Mesenchymal stem cell (in vitro differentiated cells and primary cell): ENCODE results near the gene SPAG17.

Experiments used
- DNase-seq: peaks from one replicate; pipeline ENCODE4 v3.0.0-alpha.2; 2013
- H2AFZ ChIP-seq: one replicate; pipeline ENCODE4 v1.6.1; 2013; ENCODE audit warnings: low read depth, mild to moderate bottlenecking, control low read depth, inconsistent platforms, low read length, moderate library complexity
- H2AK5ac ChIP-seq: 2 replicates; pipeline ENCODE4 v1.6.1; 2013; ENCODE audit warnings: low read length, moderate library complexity, mild to moderate bottlenecking, inconsistent platforms; ENCODE audit not compliant: severe bottlenecking
- H2BK120ac ChIP-seq: one replicate; pipeline ENCODE4 v1.6.1; 2013; ENCODE audit warnings: low read depth, mild to moderate bottlenecking, inconsistent platforms, low read length, moderate library complexity
- H2BK12ac ChIP-seq, 2 experiments: one replicate each; pipeline ENCODE4 v1.6.1; 2013; ENCODE audit warnings: inconsistent platforms in 2 of 2, low read length in 2 of 2, mild to moderate bottlenecking in 2 of 2, moderate library complexity in 2 of 2, control low read depth in 1 of 2
- H2BK15ac ChIP-seq: one replicate; pipeline ENCODE4 v1.6.1; 2013; ENCODE audit warnings: mild to moderate bottlenecking, low read depth, inconsistent platforms; ENCODE audit not compliant: poor library complexity, severe bottlenecking
- H2BK5ac ChIP-seq: 2 replicates; pipeline ENCODE4 v1.6.1; 2013; ENCODE audit warnings: low read depth, mild to moderate bottlenecking, low read length, control low read depth, inconsistent platforms; ENCODE audit not compliant: poor library complexity, severe bottlenecking
- H3K14ac ChIP-seq, 2 experiments: one replicate each; pipeline ENCODE4 v1.6.1; 2013; ENCODE audit warnings: inconsistent platforms in 2 of 2, low read length in 2 of 2, control low read depth in 1 of 2, mild to moderate bottlenecking in 1 of 2, moderate library complexity in 1 of 2
- H3K18ac ChIP-seq, 2 experiments: one replicate each; pipeline ENCODE4 v1.6.1; 2013; ENCODE audit warnings: inconsistent platforms in 2 of 2, low read length in 2 of 2, control low read depth in 1 of 2, low read depth in 1 of 2, mild to moderate bottlenecking in 1 of 2
- H3K23ac ChIP-seq, 2 experiments: one replicate each; pipeline ENCODE4 v1.6.1; 2013; ENCODE audit warnings: inconsistent platforms in 2 of 2, low read length in 2 of 2, mild to moderate bottlenecking in 2 of 2, moderate library complexity in 2 of 2, control low read depth in 1 of 2
- H3K27ac ChIP-seq: 2 replicates; pipeline ENCODE4 v1.5.1; 2013; ENCODE audit warnings: mild to moderate bottlenecking, moderate library complexity, low read length, control low read depth, inconsistent platforms; ENCODE audit not compliant: poor library complexity, severe bottlenecking
- H3K27me3 ChIP-seq, 2 experiments: 2 replicates each; pipeline versions ENCODE4 v1.6.1 to v1.7.0; 2013; ENCODE audit warnings: low read length in 2 of 2, mild to moderate bottlenecking in 2 of 2, moderate library complexity in 2 of 2, control low read depth in 1 of 2, inconsistent platforms in 1 of 2; ENCODE audit not compliant: control insufficient read depth in 1 of 2, insufficient read depth in 1 of 2
- H3K36me3 ChIP-seq, 2 experiments: 2 replicates each; pipeline versions ENCODE4 v1.6.1 to v1.7.0; 2013; ENCODE audit warnings: low read length in 2 of 2, control low read depth in 1 of 2, inconsistent platforms in 1 of 2, low read depth in 1 of 2, mild to moderate bottlenecking in 1 of 2; ENCODE audit not compliant: insufficient read depth in 2 of 2, control insufficient read depth in 1 of 2
- H3K4ac ChIP-seq, 2 experiments: one replicate each; pipeline ENCODE4 v1.6.1; 2013; ENCODE audit warnings: inconsistent platforms in 2 of 2, low read length in 2 of 2, mild to moderate bottlenecking in 2 of 2, moderate library complexity in 2 of 2, control low read depth in 1 of 2, low read depth in 1 of 2
- H3K4me1 ChIP-seq: 2 replicates; pipeline ENCODE4 v1.6.1; 2013; ENCODE audit warnings: low read depth, low read length, control low read depth; ENCODE audit not compliant: control insufficient read depth, insufficient read depth
- H3K4me2 ChIP-seq: 2 replicates; pipeline ENCODE4 v1.6.1; 2013; ENCODE audit warnings: low read length, mild to moderate bottlenecking, inconsistent platforms; ENCODE audit not compliant: poor library complexity, severe bottlenecking
- H3K4me3 ChIP-seq, 2 experiments: 2 replicates each; pipeline versions ENCODE4 v1.5.1 to v1.7.0; 2013; ENCODE audit warnings: low read length in 2 of 2, mild to moderate bottlenecking in 2 of 2, control low read depth in 1 of 2, low read depth in 1 of 2; ENCODE audit not compliant: insufficient read depth in 1 of 2
- H3K79me1 ChIP-seq: replicated peaks from 2 replicates; pipeline ENCODE4 v1.6.1; 2013; ENCODE audit warnings: mild to moderate bottlenecking, control low read depth, low read length, inconsistent platforms; ENCODE audit not compliant: poor library complexity, severe bottlenecking
- H3K9ac ChIP-seq: 2 replicates; pipeline ENCODE4 v1.7.0; 2013; ENCODE audit warnings: mild to moderate bottlenecking, low read length, moderate library complexity
- H3K9me3 ChIP-seq: 2 replicates; pipeline ENCODE4 v1.7.0; 2013; ENCODE audit warnings: mild to moderate bottlenecking, low read length; ENCODE audit not compliant: control insufficient read depth
- H4K8ac ChIP-seq: one replicate; pipeline ENCODE4 v1.6.1; 2013; ENCODE audit warnings: inconsistent platforms, mild to moderate bottlenecking, low read length, moderate library complexity
- H4K91ac ChIP-seq: one replicate; pipeline ENCODE4 v1.6.1; 2013; ENCODE audit warnings: mild to moderate bottlenecking, low read length, inconsistent platforms
- WGBS: methylation state at CpG from one replicate; pipeline ENCODE4 v1.1.7; 2013; ENCODE audit warnings: mixed read lengths; 5-methylcytosine and 5-hydroxymethylcytosine counted together

SPAG17 gene

GRCh38 chr1:118093017-118093416 lies 92.0 kb downstream of the SPAG17 start:
- Histone ChIP-seq H3K9me3 (no peaks in the 10 kb centered on the region), H3K27ac (no peak overlapping the region), H2BK5ac (no peak overlapping the region), H3K27me3 (peaks cover 0 to 38% of the 10 kb centered on the region in 2 experiments), H3K23ac (no peak overlapping the region), H2AFZ (no peak overlapping the region), H3K4me1 (no peaks in the 10 kb centered on the region), H3K36me3 (no peaks in the 10 kb centered on the region), H3K4me3 (no peak overlapping the region), H2BK12ac (no peak overlapping the region), H2AK5ac (no peak overlapping the region), H2BK15ac (no peak overlapping the region), H3K4ac (no peak overlapping the region), H2BK120ac (no peak overlapping the region), H3K4me2 (no peak overlapping the region), H3K79me1 (no peaks in the 10 kb centered on the region), H4K8ac (no peak overlapping the region), H3K14ac (no peak overlapping the region), H4K91ac (no peak overlapping the region), H3K9ac (no peak overlapping the region), H3K18ac (no peak overlapping the region)
- no peak for DNase-seq

GRCh38 chr1:118090130-118090529 lies 94.9 kb downstream of the SPAG17 start:
- no peak overlapping the region for H4K91ac ChIP-seq
- H3K23ac ChIP-seq, result no peak overlapping the region
- no peak overlapping the region for H3K4me2 ChIP-seq

GRCh38 chr1:118085365-118085764 lies 99.7 kb downstream of the SPAG17 start:
- H3K4ac ChIP-seq, result no peak overlapping the region
- H3K4me1 ChIP-seq, result no peaks in the 10 kb centered on the region
- no CpG with 5 or more reads among the region's 12 CpGs for WGBS

More at GRCh38 chr1:118090130-118090529, 94.9 kb downstream of the SPAG17 start:
- Histone ChIP-seq H2BK12ac (no peak overlapping the region), H3K9ac (no peak overlapping the region), H2BK5ac (no peak overlapping the region), H3K4me1 (no peaks in the 10 kb centered on the region), H3K18ac (no peak overlapping the region), H3K4ac (no peak overlapping the region), H3K27me3 (peaks cover 0 to 24% of the 10 kb centered on the region in 2 experiments), H3K9me3 (no peaks in the 10 kb centered on the region), H2BK15ac (no peak overlapping the region), H3K14ac (no peak overlapping the region), H3K27ac (no peak overlapping the region), H3K36me3 (no peaks in the 10 kb centered on the region), H2AK5ac (no peak overlapping the region), H2AFZ (no peak overlapping the region), H3K79me1 (no peaks in the 10 kb centered on the region), H3K4me3 (no peak overlapping the region), H2BK120ac (no peak overlapping the region), H4K8ac (no peak overlapping the region)
- 80% methylated on average over 1 of the region's 2 CpGs for WGBS
- no peak for DNase-seq

GRCh38 chr1:118084400-118084799 lies 100.6 kb downstream of the SPAG17 start:
- Histone ChIP-seq H2BK120ac (no peak overlapping the region), H3K9ac (no peak overlapping the region), H4K8ac (no peak overlapping the region), H3K23ac (no peak overlapping the region), H3K4me2 (no peak overlapping the region), H3K18ac (no peak overlapping the region), H3K9me3 (no peaks in the 10 kb centered on the region), H2BK5ac (no peak overlapping the region), H3K4ac (no peak overlapping the region), H3K27me3 (peaks cover 0 to 5% of the 10 kb centered on the region in 2 experiments), H3K14ac (no peak overlapping the region), H3K36me3 (no peaks in the 10 kb centered on the region), H2AFZ (no peak overlapping the region), H3K4me1 (no peaks in the 10 kb centered on the region), H2BK12ac (no peak overlapping the region), H3K4me3 (no peak overlapping the region), H4K91ac (no peak overlapping the region), H3K27ac (no peak overlapping the region), H2BK15ac (no peak overlapping the region), H3K79me1 (no peaks in the 10 kb centered on the region), H2AK5ac (no peak overlapping the region)
- 53% methylated on average over 1 of the region's 2 CpGs for WGBS
- no peak for DNase-seq

More at GRCh38 chr1:118085365-118085764, 99.7 kb downstream of the SPAG17 start:
- no peak overlapping the region for H2BK5ac ChIP-seq
- H3K27me3 ChIP-seq, result peaks cover 0 to 5% of the 10 kb centered on the region in 2 experiments
- DNase-seq, result no peak
- no peak overlapping the region for H2BK12ac ChIP-seq
- H2BK15ac ChIP-seq, result no peak overlapping the region
- H4K91ac ChIP-seq, result no peak overlapping the region
- H3K27ac ChIP-seq, result no peak overlapping the region
- no peak overlapping the region for H2AFZ ChIP-seq
- no peak overlapping the region for H2AK5ac ChIP-seq
- H3K9ac ChIP-seq, result no peak overlapping the region
- H3K36me3 ChIP-seq, result no peaks in the 10 kb centered on the region
- no peak overlapping the region for H3K14ac ChIP-seq
- H2BK120ac ChIP-seq, result no peak overlapping the region
- no peak overlapping the region for H3K4me3 ChIP-seq
- H3K9me3 ChIP-seq, result no peaks in the 10 kb centered on the region
- no peak overlapping the region for H3K18ac ChIP-seq
- H4K8ac ChIP-seq, result no peak overlapping the region
- H3K23ac ChIP-seq, result no peak overlapping the region
- no peak overlapping the region for H3K4me2 ChIP-seq
- H3K79me1 ChIP-seq, result no peaks in the 10 kb centered on the region
